Stimulated activated CD4-positive, alpha-beta T cell treated with anti-CD3 and anti-CD28 coated beads, Interleukin-15, amount 100 ng/mL, for 24 hours (primary cell): Measurements from ENCODE around the gene TEX12.
"Not testable (repeated sequence)": the region's sequence is repeated elsewhere in the genome, so short reads cannot be mapped to it uniquely, and the experiment has no call there.

ENCODE experiments used
- DNase-seq: peaks from one replicate; pipeline ENCODE4 v3.0.0-alpha.2; 2020

TEX12 gene

GRCh38 chr11:112165049-112165448 is 2.1 kb upstream of the TEX12 start:
- DNase-seq: no peak

- no peak for DNase-seq
Observed at GRCh38 chr11:112166562-112166961, 610 bp upstream of the TEX12 start.

GRCh38 chr11:112172362-112172994 is 5.3 kb downstream of the TEX12 start:
- no peak for DNase-seq

- no peak for DNase-seq
Observed at GRCh38 chr11:112173152-112173551, 6.0 kb downstream of the TEX12 start.

- DNase-seq: peak; percentile 57
Observed at GRCh38 chr11:112174789-112175598, 7.8 kb downstream of the TEX12 start, which contains the start of gene BCO2. Gene BCO2, plus strand, starts transcription at chr11:112175512. Its CDS starts 90 bp downstream, at chr11:112175602.

- no peak for DNase-seq
Observed at GRCh38 chr11:112175599-112175952, 8.4 kb downstream of the TEX12 start.

GRCh38 chr11:112176077-112176476 is 8.9 kb downstream of the TEX12 start:
- no peak for DNase-seq

GRCh38 chr11:112177589-112177988 is 10.4 kb downstream of the TEX12 start:
- DNase-seq: no peak

- DNase-seq: no peak
Observed at GRCh38 chr11:112178428-112178827, 11.3 kb downstream of the TEX12 start.

- DNase-seq: no peak
Observed at GRCh38 chr11:112178936-112179335, 11.8 kb downstream of the TEX12 start.

GRCh38 chr11:112179601-112180000 is 12.4 kb downstream of the TEX12 start:
- no peak for DNase-seq

GRCh38 chr11:112182867-112183266 is 15.7 kb downstream of the TEX12 start:
- DNase-seq: no peak

- no peak for DNase-seq
Observed at GRCh38 chr11:112185883-112186282, 18.7 kb downstream of the TEX12 start.

GRCh38 chr11:112186304-112186703 is 19.1 kb downstream of the TEX12 start:
- DNase-seq: no peak

- not testable (repeated sequence) for DNase-seq
Observed at GRCh38 chr11:112195113-112195512, 27.9 kb downstream of the TEX12 start.

GRCh38 chr11:112195951-112196351 is 28.8 kb downstream of the TEX12 start:
- DNase-seq: no peak

GRCh38 chr11:112196519-112197087 is 29.4 kb downstream of the TEX12 start:
- DNase-seq: no peak

GRCh38 chr11:112199101-112199500 is 31.9 kb downstream of the TEX12 start:
- DNase-seq: not testable (repeated sequence)

- no peak for DNase-seq
Observed at GRCh38 chr11:112200252-112200651, 33.1 kb downstream of the TEX12 start.

GRCh38 chr11:112206071-112206470 is 38.9 kb downstream of the TEX12 start:
- DNase-seq: no peak

- DNase-seq: no peak
Observed at GRCh38 chr11:112210890-112211289, 43.7 kb downstream of the TEX12 start.

- DNase-seq: peak; percentile 42
Observed at GRCh38 chr11:112211536-112211935, 44.4 kb downstream of the TEX12 start.

- no peak for DNase-seq
Observed at GRCh38 chr11:112212290-112212689, 45.1 kb downstream of the TEX12 start.

- DNase-seq: no peak
Observed at GRCh38 chr11:112212710-112213109, 45.5 kb downstream of the TEX12 start.
